ENCODE measurements around the gene SMARCD1.
"Not testable (repeated sequence)": the region's sequence is repeated elsewhere in the genome, so short reads cannot be mapped to it uniquely, and the experiment has no call there.

The SMARCD1 gene

GRCh38 chr12:50145439-50145838, 60.3 kb downstream of the SMARCD1 start:
- in situ Hi-C loops (cut with MboI; ENCODE audit: low pct_unique_long_range_greater_than_20kb, low sequenced_read_pairs, unreplicated experiment), result no loop called here
- TF ChIP-seq CTCF (IDR thresholded peaks at IDR 0.05; ENCODE audit: extremely low read depth, insufficient read depth, missing control alignments), result no peak

GRCh38 chr12:50147281-50147680, 62.1 kb downstream of the SMARCD1 start:
- DNase-seq (ENCODE audit: low spot score), result no peak
- no peak for TF ChIP-seq CTCF (IDR thresholded peaks at IDR 0.05; ENCODE audit: extremely low read depth, insufficient read depth, missing control alignments)
- in situ Hi-C loops (cut with MboI; ENCODE audit: low pct_unique_long_range_greater_than_20kb, low sequenced_read_pairs, unreplicated experiment), result no loop called here

More at GRCh38 chr12:50145439-50145838, 60.3 kb downstream of the SMARCD1 start:
- DNase-seq (ENCODE audit: low spot score), result no peak

- in situ Hi-C loops (cut with MboI; ENCODE audit: low pct_unique_long_range_greater_than_20kb, low sequenced_read_pairs, unreplicated experiment); DNase-seq (ENCODE audit: low spot score): not testable (repeated sequence)
Observed at GRCh38 chr12:50148011-50148410, 62.9 kb downstream of the SMARCD1 start.

GRCh38 chr12:50149311-50149710, 64.2 kb downstream of the SMARCD1 start:
- in situ Hi-C loops (cut with MboI; ENCODE audit: low pct_unique_long_range_greater_than_20kb, low sequenced_read_pairs, unreplicated experiment), result no loop called here
- TF ChIP-seq CTCF (IDR thresholded peaks at IDR 0.05; ENCODE audit: extremely low read depth, insufficient read depth, missing control alignments), result no peak
- DNase-seq (ENCODE audit: low spot score), result no peak
